Lower leg skin (tissue), 3 donors: ENCODE data around the gene MDFIC2.

Source experiments
- CTCF ChIP-seq, 3 donors: fragments of 450-650 bp; IDR thresholded peaks; one replicate each; pipeline ENCODE4 v1.5.1; 2016; ENCODE audit warnings: antibody characterized with exemption in 3 of 3, mild to moderate bottlenecking in 3 of 3, moderate library complexity in 2 of 3
- POLR2A ChIP-seq, 2 donors: fragments of 450-650 bp; IDR thresholded peaks; one replicate each; pipeline ENCODE4 v1.6.1; 2016 to 2017; ENCODE audit warnings: antibody characterized with exemption in 2 of 2, mild to moderate bottlenecking in 1 of 2, moderate library complexity in 1 of 2

DNA sequence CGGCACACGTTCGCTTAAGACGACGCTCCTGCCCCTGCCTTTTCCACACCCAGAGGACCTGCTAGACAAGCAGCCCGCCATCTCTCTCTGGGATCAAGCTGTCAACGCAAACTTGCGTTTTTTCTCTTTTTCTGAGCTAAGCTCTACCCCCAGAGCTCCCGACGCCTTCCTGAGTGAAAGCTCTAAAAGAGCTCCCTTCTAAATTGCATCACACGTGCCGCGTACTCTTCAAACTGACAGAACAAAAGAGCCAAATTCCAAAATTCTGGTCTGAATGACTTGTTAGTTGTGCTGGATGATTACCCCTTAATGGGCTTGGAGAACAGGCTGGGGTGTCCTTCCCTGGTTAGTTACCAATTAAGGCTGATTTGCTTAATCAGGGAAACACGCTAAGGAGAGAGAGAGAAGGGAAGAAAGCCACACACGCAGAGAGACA, 81.2 kb downstream of the MDFIC2 start:
- no peak for TF ChIP-seq CTCF (IDR thresholded peaks at IDR 0.05)
- no peak for TF ChIP-seq POLR2A (IDR thresholded peaks at IDR 0.05)
